ENCODE data around the gene KIAA0513.
"Not testable (repeated sequence)": the region's sequence is repeated elsewhere in the genome, so short reads cannot be mapped to it uniquely, and the experiment has no call there.

The KIAA0513 gene

DNA sequence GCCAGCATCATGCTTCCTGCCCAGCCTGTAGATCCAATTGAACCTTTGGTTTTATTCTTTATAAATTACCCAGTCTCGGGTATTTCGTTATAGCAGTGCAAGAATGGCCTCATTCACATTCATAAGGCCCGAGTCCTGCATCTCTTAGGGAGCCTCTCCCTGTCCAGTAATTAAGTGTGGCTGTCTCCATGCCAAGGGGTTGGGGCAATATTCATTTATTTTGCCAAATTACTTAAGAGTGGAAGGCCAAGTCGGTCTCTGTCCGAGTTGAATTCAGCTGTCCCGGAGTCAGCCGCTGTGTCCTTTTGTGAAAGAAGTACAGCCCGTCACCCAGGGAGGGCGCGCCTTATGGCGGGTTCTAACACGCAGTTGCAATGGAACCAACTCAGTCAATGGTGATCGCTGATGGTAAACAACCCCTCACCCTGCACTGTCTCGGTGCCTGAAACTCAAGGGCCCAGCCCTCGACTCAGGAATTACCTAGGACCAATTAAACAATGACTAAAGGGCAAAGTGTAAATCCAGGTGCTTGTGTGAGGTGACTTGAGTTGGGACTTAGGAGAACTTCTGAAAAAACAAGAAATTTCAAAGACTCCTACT, 22.2 kb downstream of the KIAA0513 start:
- H3K4me1 ChIP-seq (ENCODE audit: control insufficient read depth, insufficient read depth, low read length) = no peaks in the 10 kb centered on the region
- H3K4me3 ChIP-seq (ENCODE audit: low read length in 2 of 2) = no peak overlapping the region
- H3K9ac ChIP-seq (ENCODE audit: low read length in 2 of 2) = no peak overlapping the region
- no peak overlapping the region for H3K27ac ChIP-seq (ENCODE audit: low read length)
- no peaks in the 10 kb centered on the region for H3K9me3 ChIP-seq (ENCODE audit: control insufficient read depth in 2 of 2, low read length in 2 of 2)
- H3K27me3 ChIP-seq (ENCODE audit: control insufficient read depth in 1 of 2, insufficient read depth in 2 of 2, low read length in 2 of 2) = no peaks in the 10 kb centered on the region
- no peaks in the 10 kb centered on the region for H3K36me3 ChIP-seq (ENCODE audit: control insufficient read depth in 2 of 2, insufficient read depth in 2 of 2, low read length in 2 of 2)

DNA sequence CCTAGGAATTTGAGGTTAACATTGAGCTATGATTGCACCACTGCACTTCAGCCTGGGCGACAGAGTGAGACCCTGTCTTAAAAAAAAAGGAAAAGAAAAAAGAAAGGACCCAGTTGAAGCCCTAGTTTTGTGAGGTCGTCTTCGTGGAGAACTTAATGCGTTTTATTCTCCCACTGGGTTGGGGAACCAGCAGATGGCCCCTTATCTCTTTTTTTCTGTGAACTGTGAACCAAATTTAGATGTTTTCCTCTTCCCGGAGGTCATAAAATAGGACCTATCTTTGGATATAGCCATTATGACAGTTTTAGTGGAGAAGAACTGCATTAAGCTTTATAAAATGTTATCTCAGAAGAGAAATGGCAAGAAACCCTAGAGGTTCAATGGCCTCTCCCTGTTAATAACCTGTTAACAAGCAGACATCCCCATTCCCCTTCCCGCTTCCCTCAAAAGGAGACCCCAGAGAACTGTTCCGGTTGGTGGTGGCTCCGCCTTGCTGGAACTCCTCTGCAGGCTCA, 23.5 kb downstream of the KIAA0513 start:
- Histone ChIP-seq H3K36me3 (ENCODE audit: control insufficient read depth in 2 of 2, insufficient read depth in 2 of 2, low read length in 2 of 2) (no peaks in the 10 kb centered on the region), H3K27ac (ENCODE audit: low read length) (no peak overlapping the region), H3K27me3 (ENCODE audit: control insufficient read depth in 1 of 2, insufficient read depth in 2 of 2, low read length in 2 of 2) (no peaks in the 10 kb centered on the region), H3K4me3 (ENCODE audit: low read length in 2 of 2) (no peak overlapping the region), H3K9me3 (ENCODE audit: control insufficient read depth in 2 of 2, low read length in 2 of 2) (no peaks in the 10 kb centered on the region), H3K4me1 (ENCODE audit: control insufficient read depth, insufficient read depth, low read length) (peaks cover 5% of the 10 kb centered on the region), H3K9ac (ENCODE audit: low read length in 2 of 2) (no peak overlapping the region)

DNA sequence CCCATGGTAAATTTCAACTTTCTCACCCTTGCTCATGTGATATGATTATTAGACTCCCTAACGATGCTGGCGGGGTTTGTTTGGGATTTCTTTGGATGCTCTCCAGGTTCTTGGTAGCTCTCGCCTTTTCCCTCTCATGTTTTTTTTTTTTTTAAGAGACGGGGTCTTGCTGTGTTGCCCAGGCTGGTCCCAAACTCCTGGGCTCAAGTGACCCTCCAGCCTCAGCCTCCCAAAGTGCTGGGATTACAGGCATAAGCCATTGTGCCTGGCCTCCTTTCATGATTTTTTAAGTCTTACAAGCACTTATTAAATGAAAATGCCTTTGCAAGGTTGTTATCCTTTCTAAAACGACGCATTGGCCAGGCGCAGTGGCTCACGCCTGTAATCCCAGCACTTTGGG, 24.1 kb downstream of the KIAA0513 start:
- H3K27ac ChIP-seq (ENCODE audit: low read length) = no peak overlapping the region
- no peak overlapping the region for H3K9ac ChIP-seq (ENCODE audit: low read length in 2 of 2)
- peaks cover 6% of the 10 kb centered on the region for H3K4me1 ChIP-seq (ENCODE audit: control insufficient read depth, insufficient read depth, low read length)

DNA sequence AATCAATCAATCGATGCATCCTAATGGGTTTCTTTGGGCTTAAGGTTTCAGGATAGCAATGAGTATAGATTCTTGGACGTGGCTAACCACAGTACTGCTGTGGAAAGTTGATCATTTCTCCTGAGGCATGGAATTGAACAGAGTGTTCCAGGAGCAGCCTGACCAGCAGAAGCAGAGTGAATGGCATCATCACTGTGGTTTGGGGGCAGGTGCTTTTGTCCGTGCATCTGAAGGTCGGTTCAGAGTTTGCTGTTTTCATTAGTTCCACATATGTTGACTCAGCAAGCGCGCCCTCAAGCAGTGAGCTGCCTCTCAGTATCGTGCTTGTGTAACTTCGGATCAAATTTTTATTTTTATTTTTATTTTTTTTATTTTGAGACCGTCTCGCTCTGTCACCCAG, 24.9 kb downstream of the KIAA0513 start:
- Histone ChIP-seq H3K9me3 (ENCODE audit: control insufficient read depth in 2 of 2, low read length in 2 of 2) (no peaks in the 10 kb centered on the region), H3K27me3 (ENCODE audit: control insufficient read depth in 1 of 2, insufficient read depth in 2 of 2, low read length in 2 of 2) (no peaks in the 10 kb centered on the region), H3K4me3 (ENCODE audit: low read length in 2 of 2) (no peak overlapping the region), H3K27ac (ENCODE audit: low read length) (no peak overlapping the region), H3K36me3 (ENCODE audit: control insufficient read depth in 2 of 2, insufficient read depth in 2 of 2, low read length in 2 of 2) (no peaks in the 10 kb centered on the region), H3K9ac (ENCODE audit: low read length in 2 of 2) (no peak overlapping the region), H3K4me1 (ENCODE audit: control insufficient read depth, insufficient read depth, low read length) (peaks cover 6% of the 10 kb centered on the region)

More for the DNA sequence above, 24.1 kb downstream of the KIAA0513 start:
- H3K4me3 ChIP-seq (ENCODE audit: low read length in 2 of 2) = no peak overlapping the region
- no peaks in the 10 kb centered on the region for H3K9me3 ChIP-seq (ENCODE audit: control insufficient read depth in 2 of 2, low read length in 2 of 2)
- H3K27me3 ChIP-seq (ENCODE audit: control insufficient read depth in 1 of 2, insufficient read depth in 2 of 2, low read length in 2 of 2) = no peaks in the 10 kb centered on the region
- H3K36me3 ChIP-seq (ENCODE audit: control insufficient read depth in 2 of 2, insufficient read depth in 2 of 2, low read length in 2 of 2) = no peaks in the 10 kb centered on the region

DNA sequence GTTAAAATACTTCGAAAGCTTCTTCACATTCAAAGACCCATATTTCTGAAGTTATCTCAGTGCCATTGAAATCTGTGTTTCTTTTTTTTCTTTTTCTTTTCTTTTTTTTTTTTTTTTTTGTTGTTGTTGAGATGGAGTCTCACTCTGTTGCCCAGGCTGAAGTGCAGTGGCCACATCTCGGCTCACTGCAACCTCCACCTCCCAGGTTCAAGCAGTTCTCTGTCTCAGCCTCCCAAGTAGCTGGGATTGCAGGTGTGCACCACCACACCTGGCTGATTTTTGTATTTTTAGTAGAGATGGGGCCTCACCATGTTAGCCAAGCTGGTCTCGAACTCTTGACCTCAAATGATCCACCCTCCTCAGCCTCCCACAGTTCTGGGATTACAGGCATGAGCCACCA, 26.7 kb downstream of the KIAA0513 start:
- not testable (repeated sequence) for H3K27me3 ChIP-seq (ENCODE audit: control insufficient read depth in 1 of 2, insufficient read depth in 2 of 2, low read length in 2 of 2); H3K4me3 ChIP-seq (ENCODE audit: low read length in 2 of 2); H3K4me1 ChIP-seq (ENCODE audit: control insufficient read depth, insufficient read depth, low read length); H3K9me3 ChIP-seq (ENCODE audit: control insufficient read depth in 2 of 2, low read length in 2 of 2); H3K36me3 ChIP-seq (ENCODE audit: control insufficient read depth in 2 of 2, insufficient read depth in 2 of 2, low read length in 2 of 2); H3K9ac ChIP-seq (ENCODE audit: low read length in 2 of 2)
- peak overlapping the region; percentile 41 for H3K27ac ChIP-seq (ENCODE audit: low read length)

DNA sequence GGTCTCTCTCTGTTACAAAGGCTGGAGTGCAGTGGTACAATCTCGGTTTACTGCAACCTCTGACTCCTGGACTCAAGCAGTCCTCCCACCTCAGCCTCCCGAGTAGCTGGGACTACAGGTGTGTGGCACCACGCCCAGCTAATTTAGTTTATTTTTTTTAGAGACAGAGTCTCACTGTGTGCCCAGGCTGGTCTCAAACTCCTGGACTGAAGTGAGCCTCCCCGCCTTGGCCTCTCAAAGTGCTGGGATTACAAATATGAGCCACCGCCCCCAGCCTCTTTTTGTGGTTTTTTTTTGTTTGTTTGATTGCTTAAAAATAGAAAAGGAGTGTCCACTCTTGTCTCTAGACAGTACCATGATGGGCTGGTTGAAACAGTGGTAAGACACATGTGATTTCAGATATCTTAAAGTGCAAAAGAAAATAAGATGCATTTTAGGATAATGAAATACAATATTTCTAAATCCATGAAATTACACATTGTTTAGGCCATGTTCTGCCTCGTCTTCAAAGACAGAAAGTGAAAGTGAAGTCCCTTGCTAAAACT, 27.4 kb downstream of the KIAA0513 start:
- Histone ChIP-seq H3K4me3 (ENCODE audit: low read length in 2 of 2) (peak overlapping the region; percentile 69 to 82), H3K27me3 (ENCODE audit: control insufficient read depth in 1 of 2, insufficient read depth in 2 of 2, low read length in 2 of 2) (no peaks in the 10 kb centered on the region), H3K27ac (ENCODE audit: low read length) (peak overlapping the region; percentile 63), H3K9ac (ENCODE audit: low read length in 2 of 2) (peak overlapping the region; percentile 39 to 66), H3K4me1 (ENCODE audit: control insufficient read depth, insufficient read depth, low read length) (peaks cover 6% of the 10 kb centered on the region), H3K36me3 (ENCODE audit: control insufficient read depth in 2 of 2, insufficient read depth in 2 of 2, low read length in 2 of 2) (no peaks in the 10 kb centered on the region), H3K9me3 (ENCODE audit: control insufficient read depth in 2 of 2, low read length in 2 of 2) (no peaks in the 10 kb centered on the region)

DNA sequence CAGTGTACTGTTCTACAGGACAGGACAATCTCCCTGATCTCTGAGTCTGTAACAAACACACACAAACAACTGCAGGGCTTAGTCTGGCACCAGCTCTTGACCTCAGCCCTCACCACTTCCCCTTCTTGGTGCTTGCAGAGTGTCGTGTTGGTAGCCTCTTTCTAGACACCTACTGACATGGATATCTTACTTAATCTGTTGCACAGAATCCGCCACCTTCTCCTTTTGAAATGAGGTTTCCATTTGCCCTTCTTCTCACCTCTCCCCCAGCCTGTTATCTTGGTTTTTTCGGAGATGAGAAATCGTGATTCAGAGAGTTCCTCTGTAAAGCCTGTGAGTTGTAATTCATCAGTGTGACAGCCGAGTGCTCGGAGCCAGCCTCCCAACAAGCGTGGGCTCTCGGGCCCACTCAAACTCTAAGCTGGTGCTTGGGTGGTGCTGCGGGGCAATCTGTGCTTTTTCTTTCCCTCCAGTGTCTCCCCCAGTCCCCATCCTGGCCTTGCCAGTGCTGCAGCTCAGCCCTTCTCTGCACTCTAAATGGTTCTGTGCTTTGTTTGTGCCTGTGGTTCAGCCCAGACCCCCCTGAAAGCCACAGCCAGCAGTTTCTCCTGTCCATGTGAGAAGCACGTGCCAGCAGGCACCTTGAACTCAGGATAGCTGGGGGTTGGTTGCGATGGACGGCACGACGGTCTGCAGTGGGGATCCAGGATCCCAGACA, 28.1 kb downstream of the KIAA0513 start:
- no peaks in the 10 kb centered on the region for H3K9me3 ChIP-seq (ENCODE audit: control insufficient read depth in 2 of 2, low read length in 2 of 2)
- peak overlapping the region; percentile 69 to 82 for H3K4me3 ChIP-seq (ENCODE audit: low read length in 2 of 2)
- H3K9ac ChIP-seq (ENCODE audit: low read length in 2 of 2) = peak overlapping the region; percentile 39 to 66
- H3K27me3 ChIP-seq (ENCODE audit: control insufficient read depth in 1 of 2, insufficient read depth in 2 of 2, low read length in 2 of 2) = no peaks in the 10 kb centered on the region
- peaks cover 6% of the 10 kb centered on the region for H3K4me1 ChIP-seq (ENCODE audit: control insufficient read depth, insufficient read depth, low read length)
- H3K27ac ChIP-seq (ENCODE audit: low read length) = peak overlapping the region; percentile 63
- H3K36me3 ChIP-seq (ENCODE audit: control insufficient read depth in 2 of 2, insufficient read depth in 2 of 2, low read length in 2 of 2) = no peaks in the 10 kb centered on the region

DNA sequence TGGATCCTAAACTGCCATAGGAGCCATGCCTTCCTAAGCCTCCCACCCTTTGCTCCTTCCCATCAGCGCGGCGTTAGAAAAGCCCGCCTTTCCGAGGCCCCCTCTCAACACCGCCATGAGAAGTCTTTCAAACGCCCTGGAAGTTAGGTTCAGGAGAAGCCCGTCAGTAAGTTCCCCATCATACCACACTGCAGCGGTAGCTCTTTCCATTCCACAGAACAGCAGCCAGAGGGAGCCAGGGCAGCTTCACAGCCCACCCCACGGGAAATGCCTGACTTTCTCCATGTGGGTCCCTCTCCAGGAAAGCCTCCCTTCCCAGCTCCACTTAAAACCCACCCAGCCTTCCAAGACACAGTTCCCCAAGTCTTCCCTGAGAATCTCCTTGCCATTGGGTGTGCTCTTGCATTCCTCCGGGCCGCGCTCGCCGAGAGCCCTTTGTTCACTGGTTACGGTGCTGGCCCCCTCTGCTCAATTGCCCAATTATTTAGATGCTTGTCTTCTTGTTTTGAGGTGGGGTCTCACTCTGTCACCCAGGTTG, 28.7 kb downstream of the KIAA0513 start:
- Histone ChIP-seq H3K9me3 (ENCODE audit: control insufficient read depth in 2 of 2, low read length in 2 of 2) (no peaks in the 10 kb centered on the region), H3K4me1 (ENCODE audit: control insufficient read depth, insufficient read depth, low read length) (peaks cover 6% of the 10 kb centered on the region), H3K27me3 (ENCODE audit: control insufficient read depth in 1 of 2, insufficient read depth in 2 of 2, low read length in 2 of 2) (no peaks in the 10 kb centered on the region), H3K27ac (ENCODE audit: low read length) (peak overlapping the region; percentile 63), H3K36me3 (ENCODE audit: control insufficient read depth in 2 of 2, insufficient read depth in 2 of 2, low read length in 2 of 2) (no peaks in the 10 kb centered on the region), H3K9ac (ENCODE audit: low read length in 2 of 2) (peak overlapping the region in 1 of 2 donors; percentile 66), H3K4me3 (ENCODE audit: low read length in 2 of 2) (peak overlapping the region; percentile 69 to 82)

DNA sequence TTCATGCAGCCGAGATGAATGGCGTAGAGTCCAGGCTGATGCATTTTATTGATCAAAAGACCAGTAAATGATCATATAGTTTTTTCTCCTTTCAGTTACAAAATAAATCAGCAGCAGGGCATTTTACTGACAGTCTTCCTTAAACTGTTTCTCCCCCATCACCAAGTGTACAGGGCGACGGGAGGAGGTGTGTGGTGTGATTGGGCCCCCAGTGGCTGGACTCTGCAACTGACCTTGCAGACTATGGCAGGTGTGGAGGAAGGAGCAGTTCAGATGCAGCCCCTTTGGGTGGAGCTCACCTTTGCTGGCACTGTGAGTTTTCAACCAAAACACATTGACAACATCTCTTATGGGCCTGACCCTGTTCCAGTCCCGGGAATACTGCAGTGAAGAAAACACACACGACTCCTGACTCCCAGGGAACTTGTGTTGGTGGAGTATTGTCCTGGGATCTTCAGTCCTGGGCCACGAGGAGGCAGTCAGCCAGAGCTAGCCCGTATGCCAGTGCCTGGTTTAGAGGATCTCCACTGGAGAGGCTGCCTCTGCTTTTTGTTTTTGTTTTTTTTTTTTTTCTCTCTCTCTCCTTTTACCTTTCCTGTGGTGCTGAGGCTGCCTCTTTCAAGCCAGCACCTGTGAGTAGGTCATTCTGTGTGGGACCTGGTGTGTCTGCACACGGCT, 29.8 kb downstream of the KIAA0513 start:
- Histone ChIP-seq H3K4me1 (ENCODE audit: control insufficient read depth, insufficient read depth, low read length) (peaks cover 6% of the 10 kb centered on the region), H3K9me3 (ENCODE audit: control insufficient read depth in 2 of 2, low read length in 2 of 2) (no peaks in the 10 kb centered on the region), H3K27me3 (ENCODE audit: control insufficient read depth in 1 of 2, insufficient read depth in 2 of 2, low read length in 2 of 2) (no peaks in the 10 kb centered on the region), H3K36me3 (ENCODE audit: control insufficient read depth in 2 of 2, insufficient read depth in 2 of 2, low read length in 2 of 2) (no peaks in the 10 kb centered on the region), H3K4me3 (ENCODE audit: low read length in 2 of 2) (no peak overlapping the region), H3K9ac (ENCODE audit: low read length in 2 of 2) (no peak overlapping the region), H3K27ac (ENCODE audit: low read length) (no peak overlapping the region)

DNA sequence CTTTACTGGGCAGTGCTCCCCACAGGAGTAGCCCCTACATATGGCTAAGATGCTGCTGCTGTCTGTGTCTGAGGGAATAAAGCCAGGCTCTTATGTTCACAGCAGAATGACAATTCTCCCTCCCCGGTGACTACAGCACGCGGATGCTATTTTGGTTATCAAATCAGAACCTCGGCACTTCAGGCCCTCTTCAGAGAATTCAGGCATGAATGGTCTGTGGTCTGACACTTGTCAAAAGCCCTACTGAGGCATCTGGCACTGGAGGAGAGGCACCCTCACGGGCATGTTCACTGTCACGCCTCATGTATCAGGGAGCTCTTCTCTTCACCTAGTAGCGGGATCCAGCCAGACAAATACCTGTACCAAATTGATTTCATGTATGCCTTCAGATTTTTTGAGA, 30.4 kb downstream of the KIAA0513 start:
- H3K4me1 ChIP-seq (ENCODE audit: control insufficient read depth, insufficient read depth, low read length) = peaks cover 6% of the 10 kb centered on the region
- no peak overlapping the region for H3K9ac ChIP-seq (ENCODE audit: low read length in 2 of 2)
- H3K27ac ChIP-seq (ENCODE audit: low read length) = no peak overlapping the region
- no peaks in the 10 kb centered on the region for H3K27me3 ChIP-seq (ENCODE audit: control insufficient read depth in 1 of 2, insufficient read depth in 2 of 2, low read length in 2 of 2)
- H3K36me3 ChIP-seq (ENCODE audit: control insufficient read depth in 2 of 2, insufficient read depth in 2 of 2, low read length in 2 of 2) = no peaks in the 10 kb centered on the region
- no peak overlapping the region for H3K4me3 ChIP-seq (ENCODE audit: low read length in 2 of 2)
- no peaks in the 10 kb centered on the region for H3K9me3 ChIP-seq (ENCODE audit: control insufficient read depth in 2 of 2, low read length in 2 of 2)
